PC-9 (cell line): Measurements from ENCODE around the gene ARHGAP30. TPM values are rescaled to one million over a fixed set of nuclear protein-coding genes. Genes with fewer than 3 reads are reported as not detected.

Experiments used
- BruUV-seq: library from RNA; stranded (reverse); fragments of 400-500 nt; replicated peaks from 2 replicates; lab custom pipeline; 2021; lab: Mats Ljungman, UMichigan
- CTCF ChIA-PET: fragments of 300-600 bp; sonication (Branson Sonifier 250); formaldehyde crosslinking; loops from one replicate; lab custom pipeline; 2022; ENCODE audit warnings: antibody characterized with exemption; lab: Charles Lee
- POLR2A ChIA-PET: fragments of 300-600 bp; sonication (Branson Sonifier 250); formaldehyde crosslinking; loops from one replicate; lab custom pipeline; 2022; ENCODE audit warnings: antibody characterized with exemption; ENCODE audit not compliant: unreplicated experiment; lab: Charles Lee
- DNase-seq, 2 experiments: peaks; one replicate each; pipeline versions ENCODE4 v3.0.0 to v3.0.0-alpha.2; 2015 to 2022; ENCODE audit warnings: mixed read lengths in 1 of 2
- H2AFZ ChIP-seq: fragments of 200-600 bp; sonication (generic); 2 replicates; pipeline ENCODE4 v1.8.1; 2017; ENCODE audit warnings: antibody characterized with exemption
- H3F3A ChIP-seq: fragments of 200-600 bp; sonication (generic); 2 replicates; pipeline ENCODE4 v1.8.1; 2017; ENCODE audit warnings: antibody characterized with exemption, mild to moderate bottlenecking, low read depth; ENCODE audit not compliant: insufficient read depth
- H3K27ac ChIP-seq: fragments of 200-600 bp; sonication (generic); 2 replicates; pipeline ENCODE4 v1.6.1; 2016; ENCODE audit warnings: mixed run types
- H3K27me3 ChIP-seq: fragments of 200-600 bp; sonication (generic); 2 replicates; pipeline ENCODE4 v1.6.1; 2016; ENCODE audit warnings: low read depth, mixed run types; ENCODE audit not compliant: insufficient read depth
- H3K36me3 ChIP-seq: fragments of 200-600 bp; sonication (generic); 2 replicates; pipeline ENCODE4 v1.6.1; 2016; ENCODE audit warnings: low read depth, mixed run types
- H3K4me1 ChIP-seq: fragments of 200-600 bp; sonication (generic); replicated peaks from 2 replicates; pipeline ENCODE4 v1.6.1; 2016; ENCODE audit warnings: mixed run types; ENCODE audit not compliant: insufficient read depth
- H3K4me2 ChIP-seq: fragments of 200-600 bp; sonication (generic); 2 replicates; pipeline ENCODE4 v1.6.1; 2017; ENCODE audit warnings: mixed run types
- H3K4me3 ChIP-seq: fragments of 200-600 bp; sonication (generic); 2 replicates; pipeline ENCODE4 v1.6.1; 2016; ENCODE audit warnings: mixed run types
- H3K79me2 ChIP-seq: fragments of 200-600 bp; sonication (generic); 2 replicates; pipeline ENCODE4 v1.6.1; 2017; ENCODE audit warnings: low read depth, mixed run types
- H3K9me2 ChIP-seq: fragments of 200-600 bp; sonication (generic); 2 replicates; pipeline ENCODE4 v1.8.1; 2017; ENCODE audit warnings: mild to moderate bottlenecking; ENCODE audit not compliant: insufficient read depth
- H3K9me3 ChIP-seq: fragments of 200-600 bp; sonication (generic); 2 replicates; pipeline ENCODE4 v1.8.1; 2016; ENCODE audit warnings: low read depth; ENCODE audit not compliant: insufficient read depth
- H4K20me1 ChIP-seq: fragments of 200-600 bp; sonication (generic); 2 replicates; pipeline ENCODE4 v1.8.1; 2017; ENCODE audit not compliant: insufficient read depth
- EZH2 ChIP-seq: fragments of 200-600 bp; sonication (generic); IDR thresholded peaks from 2 replicates; pipeline ENCODE4 v1.8.0; 2017; ENCODE audit warnings: antibody characterized with exemption, low read depth
- intact Hi-C: fragments of 100-400 bp; cut with micrococcal nuclease; formaldehyde crosslinking; loops from one replicate; pipeline ENCODE4 v1.10.0; 2022; ENCODE audit not compliant: unreplicated experiment
- total RNA-seq: library from RNA; stranded (reverse); gene quantifications from 2 replicates; pipeline ENCODE4 v1.2.3, GENCODE V29; 2021
- TF ChIP-seq, protein P1 (sequence below): fragments of 200-600 bp; sonication (generic); conservative IDR thresholded peaks from 2 replicates; pipeline ENCODE4 v1.6.1; 2017; ENCODE audit warnings: mixed run types, antibody characterized with exemption, mild to moderate bottlenecking, moderate library complexity

Gene ARHGAP30
- total RNA-seq, 1 experiment from 2014 or later, result 0.46 TPM

DNA sequence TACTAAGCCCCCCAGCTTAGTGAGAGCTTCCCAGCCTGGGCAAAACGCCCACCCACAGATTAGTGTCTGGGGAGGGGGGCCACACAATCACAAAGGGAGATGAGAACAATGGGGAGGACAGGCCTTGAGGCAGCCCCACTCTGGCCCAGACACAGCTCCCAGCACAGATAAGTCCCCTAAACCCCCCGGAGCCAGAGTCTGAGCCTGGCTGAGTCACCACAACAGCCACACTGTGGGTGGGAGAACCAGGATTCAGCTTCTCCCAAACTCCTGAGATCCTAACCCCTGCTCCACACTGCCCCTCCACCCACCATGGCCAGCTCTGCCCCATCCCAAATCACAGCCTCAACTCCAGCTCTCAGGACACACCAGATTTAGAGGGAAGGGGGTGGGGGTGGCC is 15.5 kb upstream of the ARHGAP30 start:
- peak overlapping the region; percentile 48 for H3K27ac ChIP-seq
- H3K4me3 ChIP-seq, result peak overlapping the region; percentile 15; the same call in 1 of the 2 replicates
- H2AFZ ChIP-seq, result no peak overlapping the region
- peaks cover 30% of the 10 kb centered on the region; the same call in 1 of the 2 replicates for H3F3A ChIP-seq
- DNase-seq, result no peak
- no TSS peak for BruUV-seq
- peaks cover 69% of the 10 kb centered on the region for H3K79me2 ChIP-seq
- H3K4me1 ChIP-seq, result peaks cover 92% of the 10 kb centered on the region
- ChIA-PET POLR2A (interaction anchor here (0.6 kb wide), 2 partner anchors 9 to 1297 kb away, joined by 6 to 16 read pairs; no protein-coding TSS in a partner anchor), CTCF (interaction anchor here (0.6 to 0.7 kb wide), 3 partner anchors 36 to 296 kb away, joined by 4 to 7 read pairs (median 6); no protein-coding TSS in a partner anchor)
- no peaks in the 10 kb centered on the region for H3K27me3 ChIP-seq
- intact Hi-C loops, result no loop called here
- H3K9me2 ChIP-seq, result no peaks in the 10 kb centered on the region
- no peak for TF ChIP-seq EZH2
- TF ChIP-seq, protein P1, sequence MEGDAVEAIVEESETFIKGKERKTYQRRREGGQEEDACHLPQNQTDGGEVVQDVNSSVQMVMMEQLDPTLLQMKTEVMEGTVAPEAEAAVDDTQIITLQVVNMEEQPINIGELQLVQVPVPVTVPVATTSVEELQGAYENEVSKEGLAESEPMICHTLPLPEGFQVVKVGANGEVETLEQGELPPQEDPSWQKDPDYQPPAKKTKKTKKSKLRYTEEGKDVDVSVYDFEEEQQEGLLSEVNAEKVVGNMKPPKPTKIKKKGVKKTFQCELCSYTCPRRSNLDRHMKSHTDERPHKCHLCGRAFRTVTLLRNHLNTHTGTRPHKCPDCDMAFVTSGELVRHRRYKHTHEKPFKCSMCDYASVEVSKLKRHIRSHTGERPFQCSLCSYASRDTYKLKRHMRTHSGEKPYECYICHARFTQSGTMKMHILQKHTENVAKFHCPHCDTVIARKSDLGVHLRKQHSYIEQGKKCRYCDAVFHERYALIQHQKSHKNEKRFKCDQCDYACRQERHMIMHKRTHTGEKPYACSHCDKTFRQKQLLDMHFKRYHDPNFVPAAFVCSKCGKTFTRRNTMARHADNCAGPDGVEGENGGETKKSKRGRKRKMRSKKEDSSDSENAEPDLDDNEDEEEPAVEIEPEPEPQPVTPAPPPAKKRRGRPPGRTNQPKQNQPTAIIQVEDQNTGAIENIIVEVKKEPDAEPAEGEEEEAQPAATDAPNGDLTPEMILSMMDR, result no peak
- H3K9me3 ChIP-seq, result no peaks in the 10 kb centered on the region
- no peaks in the 10 kb centered on the region for H4K20me1 ChIP-seq
- peak overlapping the region; percentile 92 for H3K4me2 ChIP-seq
- H3K36me3 ChIP-seq, result no peaks in the 10 kb centered on the region

DNA sequence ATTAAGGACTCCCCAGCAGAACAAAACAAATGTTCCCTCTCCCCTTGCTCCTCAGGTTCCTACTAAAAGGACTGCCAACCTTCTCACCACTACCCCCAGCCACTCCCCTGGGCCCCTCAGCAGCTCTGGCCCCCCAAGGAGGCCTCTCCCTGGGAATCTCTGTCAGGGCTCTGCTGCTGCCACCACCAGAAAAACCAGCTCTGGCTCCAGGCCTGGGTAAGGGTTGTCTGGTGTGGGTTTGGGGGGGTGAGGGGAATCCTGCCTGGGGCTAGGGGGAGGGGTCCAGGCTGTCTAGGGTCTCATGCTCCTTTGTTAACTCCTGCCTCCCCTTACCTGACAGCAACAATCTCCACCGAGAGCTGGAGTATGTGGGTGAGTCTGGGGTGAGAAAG is 14.9 kb upstream of the ARHGAP30 start:
- H3K4me2 ChIP-seq, result peak overlapping the region; percentile 92

DNA sequence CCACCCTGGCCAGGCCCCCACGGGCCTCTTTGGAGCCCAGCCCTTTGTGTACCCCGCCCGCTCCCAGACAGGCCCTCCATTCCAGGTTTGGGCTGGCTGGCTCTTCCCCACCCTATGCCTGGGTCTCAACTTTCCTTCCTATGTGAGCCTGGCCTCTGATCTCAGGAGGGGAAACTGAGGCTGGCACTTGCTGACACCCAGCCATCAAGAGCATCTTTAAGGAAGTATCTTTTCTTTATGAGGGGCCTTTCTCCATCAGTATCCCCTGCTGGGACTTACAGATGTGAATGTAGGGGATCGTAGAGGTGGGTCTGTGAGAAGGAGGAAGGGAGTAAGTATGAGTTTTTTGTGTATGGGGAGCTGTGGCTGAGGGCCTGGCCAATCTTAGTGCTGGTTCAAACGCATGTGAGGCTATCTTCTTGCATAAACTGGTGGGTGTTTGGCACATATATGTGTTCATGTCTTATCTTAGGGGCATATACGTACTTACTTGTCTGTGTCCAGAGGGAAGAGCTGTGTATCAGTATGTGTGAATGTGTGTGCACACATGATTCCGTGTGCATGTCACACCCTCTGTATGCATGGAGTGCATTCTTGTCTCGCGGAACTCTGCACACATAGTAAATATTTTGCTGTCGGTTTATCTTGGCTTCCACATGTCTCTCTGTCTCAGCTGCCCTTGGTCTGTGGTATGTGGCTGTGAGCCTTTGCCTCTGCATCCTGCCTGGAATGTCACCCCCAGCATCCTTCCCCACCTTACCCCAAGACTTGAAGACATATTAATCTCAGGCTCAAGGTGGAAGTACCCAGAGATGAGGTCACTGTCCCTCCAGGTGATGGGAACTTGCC is 14.3 kb upstream of the ARHGAP30 start:
- Histone ChIP-seq H3K4me2 (peak overlapping the region; percentile 92), H3K9me2 (no peaks in the 10 kb centered on the region), H2AFZ (no peak overlapping the region), H4K20me1 (no peaks in the 10 kb centered on the region), H3K9me3 (no peaks in the 10 kb centered on the region), H3F3A (peaks cover 30% of the 10 kb centered on the region; the same call in 1 of the 2 replicates), H3K27me3 (no peaks in the 10 kb centered on the region), H3K79me2 (peaks cover 74% of the 10 kb centered on the region), H3K27ac (peak overlapping the region; percentile 48), H3K4me3 (peak overlapping the region; percentile 25; the same call in 1 of the 2 replicates), H3K4me1 (peaks cover 82% of the 10 kb centered on the region), H3K36me3 (no peaks in the 10 kb centered on the region)
- CTCF ChIA-PET, result interaction anchor here (0.6 kb wide), 1 partner anchor 238 kb away, joined by 3 read pairs; no protein-coding TSS in a partner anchor
- DNase-seq, result no peak
- no TSS peak for BruUV-seq
- TF ChIP-seq, protein P1, result no peak
- no peak for TF ChIP-seq EZH2
- intact Hi-C loops, result loop anchor here (1.0 to 2.0 kb wide), 3 partner anchors 13 to 71 kb away; partner anchors contain the start of gene USF1
- POLR2A ChIA-PET, result no interaction called here

More for the DNA sequence above, 14.9 kb upstream of the ARHGAP30 start:
- H2AFZ ChIP-seq, result no peak overlapping the region
- no peaks in the 10 kb centered on the region for H3K27me3 ChIP-seq
- no peaks in the 10 kb centered on the region for H3K36me3 ChIP-seq
- DNase-seq, result no peak
- peaks cover 75% of the 10 kb centered on the region for H3K79me2 ChIP-seq
- TF ChIP-seq, protein P1, result no peak
- no peak for TF ChIP-seq EZH2
- peaks cover 86% of the 10 kb centered on the region for H3K4me1 ChIP-seq
- no peaks in the 10 kb centered on the region for H3K9me3 ChIP-seq
- H4K20me1 ChIP-seq, result no peaks in the 10 kb centered on the region
- H3K27ac ChIP-seq, result peak overlapping the region; percentile 48
- intact Hi-C loops, result no loop called here
- no peaks in the 10 kb centered on the region for H3K9me2 ChIP-seq
- CTCF ChIA-PET, result interaction anchor here (0.6 kb wide), 2 partner anchors 36 to 238 kb away, joined by 3 to 6 read pairs; no protein-coding TSS in a partner anchor
- H3F3A ChIP-seq, result peaks cover 30% of the 10 kb centered on the region; the same call in 1 of the 2 replicates
- no peak overlapping the region for H3K4me3 ChIP-seq
- no TSS peak for BruUV-seq
- POLR2A ChIA-PET, result interaction anchor here (0.6 kb wide), 1 partner anchor 1296 kb away, joined by 6 read pairs; no protein-coding TSS in a partner anchor
